Ovary (tissue), 3 donors: ENCODE measurements around the gene MARCHF3.

Experiments
- EP300 ChIP-seq: sonication (generic); formaldehyde crosslinking; IDR thresholded peaks from one replicate; pipeline ENCODE4 v1.6.1; 2017; ENCODE audit warnings: antibody characterized with exemption
- POLR2A ChIP-seq: fragments of 450-650 bp; IDR thresholded peaks from one replicate; pipeline ENCODE4 v1.6.1; 2017; ENCODE audit warnings: antibody characterized with exemption, mild to moderate bottlenecking, moderate library complexity
- TF ChIP-seq, protein P1 (sequence below), 3 donors: fragments of 450-650 bp in 2 of 3; fragments of 200-600 bp in 1 of 3; IDR thresholded peaks; one replicate each; pipeline versions ENCODE4 v1.5.1 to v1.8.0; 2016 to 2022; ENCODE audit warnings: antibody characterized with exemption in 3 of 3, mild to moderate bottlenecking in 1 of 3
- donor health status: DM: no; HTN: no; CAD: no.

DNA sequence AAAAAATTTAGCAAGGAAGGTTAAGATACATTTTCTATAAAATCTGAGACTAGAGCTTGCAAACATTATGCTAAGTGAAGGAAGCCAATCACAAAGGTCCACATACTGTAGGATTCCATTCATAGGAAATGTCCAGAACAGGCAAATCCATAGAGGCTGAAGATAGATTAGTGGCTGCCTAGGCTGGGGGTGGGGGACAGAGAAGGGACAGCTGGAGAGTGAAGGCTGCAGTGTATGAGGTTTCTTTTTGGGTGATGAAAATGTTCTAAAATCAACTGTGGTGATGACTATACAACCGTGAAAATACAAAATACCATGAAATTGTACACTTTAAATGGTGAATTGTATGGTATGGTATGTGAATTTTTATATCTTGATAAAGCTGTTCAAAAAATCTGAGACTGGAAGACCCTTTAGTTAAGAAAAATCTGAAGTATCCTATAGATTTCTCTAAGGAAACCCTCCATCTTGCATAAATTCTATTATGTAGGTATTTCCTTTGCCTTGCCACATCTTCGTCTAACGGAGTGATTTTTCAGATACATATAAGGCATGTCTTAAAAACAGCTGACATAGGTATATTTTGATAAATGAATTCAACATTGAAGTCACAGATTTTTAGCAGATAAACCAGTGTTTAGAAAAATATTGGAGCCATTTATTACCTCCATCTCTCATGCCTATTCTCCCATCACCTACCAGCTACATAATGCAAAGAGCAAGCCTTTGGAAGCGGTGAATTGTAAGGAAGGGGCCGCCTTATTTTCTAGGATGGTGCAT, 132.3 kb downstream of the MARCHF3 start:
- TF ChIP-seq, protein P1, sequence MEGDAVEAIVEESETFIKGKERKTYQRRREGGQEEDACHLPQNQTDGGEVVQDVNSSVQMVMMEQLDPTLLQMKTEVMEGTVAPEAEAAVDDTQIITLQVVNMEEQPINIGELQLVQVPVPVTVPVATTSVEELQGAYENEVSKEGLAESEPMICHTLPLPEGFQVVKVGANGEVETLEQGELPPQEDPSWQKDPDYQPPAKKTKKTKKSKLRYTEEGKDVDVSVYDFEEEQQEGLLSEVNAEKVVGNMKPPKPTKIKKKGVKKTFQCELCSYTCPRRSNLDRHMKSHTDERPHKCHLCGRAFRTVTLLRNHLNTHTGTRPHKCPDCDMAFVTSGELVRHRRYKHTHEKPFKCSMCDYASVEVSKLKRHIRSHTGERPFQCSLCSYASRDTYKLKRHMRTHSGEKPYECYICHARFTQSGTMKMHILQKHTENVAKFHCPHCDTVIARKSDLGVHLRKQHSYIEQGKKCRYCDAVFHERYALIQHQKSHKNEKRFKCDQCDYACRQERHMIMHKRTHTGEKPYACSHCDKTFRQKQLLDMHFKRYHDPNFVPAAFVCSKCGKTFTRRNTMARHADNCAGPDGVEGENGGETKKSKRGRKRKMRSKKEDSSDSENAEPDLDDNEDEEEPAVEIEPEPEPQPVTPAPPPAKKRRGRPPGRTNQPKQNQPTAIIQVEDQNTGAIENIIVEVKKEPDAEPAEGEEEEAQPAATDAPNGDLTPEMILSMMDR (IDR thresholded peaks at IDR 0.05): no peak
- no peak for TF ChIP-seq POLR2A
- TF ChIP-seq EP300: no peak
